Activated T-cell treated with anti-CD3 and anti-CD28 coated beads, Interleukin-2, amount 50 U/mL, for 72 hours (primary cell): ENCODE data around the gene LMBRD2. TPM values are rescaled to one million over a fixed set of nuclear protein-coding genes. Genes with fewer than 3 reads are reported as not detected.
"Not testable (repeated sequence)": the region's sequence is repeated elsewhere in the genome, so short reads cannot be mapped to it uniquely, and the experiment has no call there.

Experiments
- ATAC-seq, 2 donors: fragments of 150-1000 bp; cut with Tn5 transposase; replicated peaks in 1 of 2; 2 replicates each; pipeline ENCODE4 v1.10.0; 2021; ENCODE audit warnings: moderate library complexity in 2 of 2, mild to moderate bottlenecking in 1 of 2
- DNase-seq, 2 donors: peaks; one replicate each; pipeline ENCODE4 v3.0.0; 2021 to 2022; ENCODE audit warnings: mixed read lengths in 1 of 2
- H3K27ac Mint-ChIP-seq: one replicate; pipeline ENCODE4 v1.8.0; 2022; ENCODE audit warnings: mild to moderate bottlenecking, moderate library complexity, mixed read lengths
- H3K27me3 Mint-ChIP-seq: one replicate; pipeline ENCODE4 v1.8.0; 2022; ENCODE audit warnings: low read depth, mixed read lengths
- H3K36me3 Mint-ChIP-seq, 2 donors: one replicate each; pipeline ENCODE4 v1.8.0; 2022; ENCODE audit warnings: mixed read lengths in 2 of 2, mild to moderate bottlenecking in 1 of 2; ENCODE audit not compliant: insufficient read depth in 2 of 2
- H3K4me1 Mint-ChIP-seq: one replicate; pipeline ENCODE4 v1.8.0; 2022; ENCODE audit warnings: low read depth, mixed read lengths
- H3K4me3 Mint-ChIP-seq, 2 donors: one replicate each; pipeline ENCODE4 v1.8.0; 2022; ENCODE audit warnings: mild to moderate bottlenecking in 2 of 2, mixed read lengths in 2 of 2, moderate library complexity in 2 of 2
- H3K9me3 Mint-ChIP-seq, 2 donors: one replicate each; pipeline ENCODE4 v1.8.0; 2022; ENCODE audit warnings: mixed read lengths in 2 of 2
- total RNA-seq, 2 donors: library from RNA; stranded (reverse); gene quantifications; one replicate each; pipeline ENCODE4 v1.2.3, GENCODE V29; 2022

Gene LMBRD2
- total RNA-seq: 10 to 100 TPM; 15.8 to 17.6 TPM

- Mint-ChIP-seq H3K27me3 (no peaks in the 10 kb centered on the region), H3K9me3 (no peaks in the 10 kb centered on the region), H3K27ac (peak within 1 kb of the TSS; percentile 97), H3K4me1 (peaks cover 70% of the 10 kb centered on the region), H3K4me3 (peak within 1 kb of the TSS; percentile 91 to 98), H3K36me3 (peaks cover 8 to 28% of the 10 kb centered on the region in 2 donors)
- ATAC-seq (peak; percentile 98), DNase-seq (peak; percentile 98 to 99)
Measured at GRCh38 chr5:36151434-36152323, at the start of gene LMBRD2, which contains the start of gene SKP2. LMBRD2 (minus strand) TSS chr5:36151887; CDS start chr5:36143349, 8,538 bp downstream. SKP2 (plus strand) TSS chr5:36152111; CDS start chr5:36152263, 152 bp downstream.

- ATAC-seq (no peak), DNase-seq (no peak)
- no peaks in the 10 kb centered on the region for H3K27me3 Mint-ChIP-seq
- H3K27ac Mint-ChIP-seq: no peak overlapping the region
- H3K36me3 Mint-ChIP-seq: peaks cover 4 to 6% of the 10 kb centered on the region in 2 donors
- H3K4me3 Mint-ChIP-seq: no peak overlapping the region
- no peaks in the 10 kb centered on the region for H3K9me3 Mint-ChIP-seq
- H3K4me1 Mint-ChIP-seq: no peaks in the 10 kb centered on the region
Measured at GRCh38 chr5:36200513-36200912, 48.8 kb upstream of the LMBRD2 start.

- Mint-ChIP-seq H3K36me3 (peaks cover 3 to 6% of the 10 kb centered on the region in 2 donors), H3K4me3 (no peak overlapping the region), H3K9me3 (no peaks in the 10 kb centered on the region), H3K27me3 (no peaks in the 10 kb centered on the region), H3K4me1 (no peaks in the 10 kb centered on the region), H3K27ac (no peak overlapping the region)
- DNase-seq (no peak), ATAC-seq (no peak)
Measured at GRCh38 chr5:36199620-36200019, 47.9 kb upstream of the LMBRD2 start.

DNA sequence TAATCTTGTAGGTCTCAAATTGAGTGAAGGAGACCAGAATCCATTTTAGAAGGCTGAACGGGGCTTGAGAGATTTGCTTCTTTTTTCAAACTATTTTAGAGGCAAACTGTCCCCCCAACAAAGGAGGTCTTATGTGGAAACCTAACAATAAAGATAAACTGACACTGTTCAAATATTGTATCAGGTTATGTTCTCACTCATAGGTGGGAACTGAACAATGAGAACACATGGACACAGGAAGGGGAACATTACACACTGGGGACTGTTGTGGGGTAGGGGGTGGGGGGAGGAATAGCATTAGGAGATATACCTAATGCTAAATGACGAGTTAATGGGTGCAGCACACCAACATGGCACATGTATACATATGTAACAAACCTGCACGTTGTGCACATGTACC, 47.1 kb upstream of the LMBRD2 start:
- not testable (repeated sequence) for H3K4me3 Mint-ChIP-seq, H3K27ac Mint-ChIP-seq, ATAC-seq, DNase-seq, H3K4me1 Mint-ChIP-seq, H3K9me3 Mint-ChIP-seq, H3K36me3 Mint-ChIP-seq, H3K27me3 Mint-ChIP-seq

DNA sequence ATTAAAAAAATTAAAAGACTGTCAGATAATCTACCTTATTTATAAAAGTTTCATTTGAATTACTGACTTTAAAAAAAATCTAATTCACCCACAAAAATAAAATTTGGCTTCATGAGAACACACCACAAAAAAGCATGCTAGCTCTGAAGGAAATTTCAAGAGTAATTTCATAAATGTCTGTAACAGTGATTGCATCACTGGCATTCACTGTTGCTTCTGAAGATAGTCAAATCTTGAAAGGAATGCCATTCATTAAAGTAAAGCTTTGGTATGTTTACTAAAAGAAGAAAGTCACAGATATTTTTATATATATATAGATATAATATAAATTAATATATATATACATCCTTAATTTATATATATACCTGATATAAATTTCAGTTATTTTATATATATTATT, 46.6 kb upstream of the LMBRD2 start:
- H3K36me3 Mint-ChIP-seq: peaks cover 1 to 4% of the 10 kb centered on the region in 2 donors
- no peak for DNase-seq

GRCh38 chr5:36193746-36194145, 42.1 kb upstream of the LMBRD2 start:
- H3K27me3 Mint-ChIP-seq: no peaks in the 10 kb centered on the region
- H3K4me1 Mint-ChIP-seq: no peaks in the 10 kb centered on the region
- no peak for ATAC-seq
- no peak overlapping the region for H3K27ac Mint-ChIP-seq
- peaks cover 4 to 5% of the 10 kb centered on the region in 2 donors for H3K9me3 Mint-ChIP-seq
- DNase-seq: no peak
- H3K4me3 Mint-ChIP-seq: no peak overlapping the region
- H3K36me3 Mint-ChIP-seq: peaks cover 5 to 17% of the 10 kb centered on the region in 2 donors

More for the DNA sequence above, 46.6 kb upstream of the LMBRD2 start:
- no peak for ATAC-seq
- Mint-ChIP-seq H3K4me3 (no peak overlapping the region), H3K27me3 (no peaks in the 10 kb centered on the region), H3K9me3 (no peaks in the 10 kb centered on the region), H3K4me1 (no peaks in the 10 kb centered on the region), H3K27ac (no peak overlapping the region)

DNA sequence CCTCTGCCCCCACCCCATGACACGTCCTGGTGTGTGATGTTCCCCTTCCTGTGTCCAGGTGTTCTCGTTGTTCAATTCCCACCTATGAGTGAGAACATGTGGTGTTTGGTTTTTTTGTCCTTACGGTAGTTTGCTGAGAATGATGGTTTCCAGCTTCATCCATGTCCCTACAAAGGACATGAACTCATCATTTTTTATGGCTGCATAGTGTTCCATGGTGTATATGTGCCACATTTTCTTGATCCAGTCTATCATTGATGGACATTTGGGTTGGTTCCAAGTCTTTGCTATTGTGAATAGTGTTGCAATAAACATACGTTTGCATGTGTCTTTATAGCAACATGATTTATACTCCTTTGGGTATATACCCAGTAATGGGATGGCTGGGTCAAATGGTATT, 32.7 kb upstream of the LMBRD2 start:
- not testable (repeated sequence) for ATAC-seq, H3K27me3 Mint-ChIP-seq, H3K4me3 Mint-ChIP-seq, H3K4me1 Mint-ChIP-seq, H3K27ac Mint-ChIP-seq, DNase-seq
- peaks cover 10 to 14% of the 10 kb centered on the region in 2 donors for H3K9me3 Mint-ChIP-seq
- H3K36me3 Mint-ChIP-seq: peaks cover 21 to 48% of the 10 kb centered on the region in 2 donors

DNA sequence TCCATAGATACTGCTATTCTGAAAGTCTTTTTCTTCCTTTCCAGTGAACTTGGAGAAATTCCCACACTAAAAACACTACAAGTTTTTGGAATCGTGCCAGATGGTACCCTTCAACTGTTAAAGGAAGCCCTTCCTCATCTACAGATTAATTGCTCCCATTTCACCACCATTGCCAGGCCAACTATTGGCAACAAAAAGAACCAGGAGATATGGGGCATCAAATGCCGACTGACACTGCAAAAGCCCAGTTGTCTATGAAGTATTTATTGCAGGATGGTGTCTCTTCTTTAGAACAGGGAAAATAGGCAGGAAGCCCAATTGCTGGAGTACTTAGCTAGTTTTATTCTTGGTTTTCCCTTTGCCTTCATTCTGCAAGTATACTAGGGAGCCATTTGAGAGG, 30.1 kb upstream of the LMBRD2 start:
- Mint-ChIP-seq H3K4me1 (no peaks in the 10 kb centered on the region), H3K4me3 (no peak overlapping the region), H3K27ac (no peak overlapping the region), H3K9me3 (peaks cover 0 to 4% of the 10 kb centered on the region in 2 donors), H3K36me3 (peaks cover 6 to 34% of the 10 kb centered on the region in 2 donors), H3K27me3 (no peaks in the 10 kb centered on the region)
- DNase-seq (no peak), ATAC-seq (no peak)

DNA sequence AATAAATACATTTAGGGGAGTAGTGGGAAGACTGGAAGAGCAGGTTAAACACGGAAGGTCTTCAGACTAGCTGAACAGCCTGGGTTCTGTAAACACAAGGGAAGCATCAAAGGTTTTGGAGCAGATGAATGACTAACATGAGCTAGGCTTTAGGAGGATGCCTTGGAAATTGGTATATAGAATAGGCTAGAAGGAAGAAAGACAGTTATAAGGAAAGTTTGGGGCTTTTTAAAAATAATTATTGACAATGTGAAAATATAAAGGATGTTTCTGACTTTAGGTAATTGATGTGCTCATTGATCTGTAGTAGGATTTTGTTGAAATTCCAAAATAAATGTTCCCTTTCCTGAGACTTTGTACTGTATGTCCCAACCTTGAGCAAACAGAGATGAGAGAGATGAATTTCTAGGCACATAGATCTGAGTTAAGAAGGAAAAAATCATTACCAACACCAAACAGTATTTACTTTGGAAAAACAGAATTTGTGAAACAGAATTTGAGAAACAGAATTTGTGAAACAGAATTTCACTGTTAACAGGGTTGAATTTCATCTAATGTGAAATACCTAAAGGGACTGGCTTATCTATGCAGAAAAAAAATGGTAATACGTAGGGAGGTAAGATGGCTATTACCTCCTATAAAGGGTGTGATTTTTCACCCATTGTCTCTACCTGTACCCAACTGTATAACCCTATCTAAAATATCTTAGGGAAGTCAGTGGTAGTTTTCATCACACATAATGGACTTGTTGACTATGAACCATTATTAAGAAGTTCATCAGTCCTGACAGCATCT, 29.1 kb upstream of the LMBRD2 start:
- no peak overlapping the region for H3K27ac Mint-ChIP-seq
- H3K4me3 Mint-ChIP-seq: no peak overlapping the region
- peaks cover 5 to 28% of the 10 kb centered on the region in 2 donors for H3K36me3 Mint-ChIP-seq
- no peaks in the 10 kb centered on the region for H3K27me3 Mint-ChIP-seq
- H3K4me1 Mint-ChIP-seq: no peaks in the 10 kb centered on the region
- ATAC-seq: no peak
- DNase-seq: no peak
- peaks cover 0 to under 1% of the 10 kb centered on the region in 2 donors for H3K9me3 Mint-ChIP-seq

- no peaks in the 10 kb centered on the region for H3K4me1 Mint-ChIP-seq
- no peaks in the 10 kb centered on the region for H3K9me3 Mint-ChIP-seq
- no peak overlapping the region for H3K4me3 Mint-ChIP-seq
- peak overlapping the region; percentile 27 for H3K27ac Mint-ChIP-seq
- DNase-seq (no peak), ATAC-seq (no peak)
- peaks cover 7 to 26% of the 10 kb centered on the region in 2 donors for H3K36me3 Mint-ChIP-seq
- H3K27me3 Mint-ChIP-seq: no peaks in the 10 kb centered on the region
Measured at GRCh38 chr5:36179950-36180349, 28.3 kb upstream of the LMBRD2 start.

GRCh38 chr5:36178524-36178890, 26.8 kb upstream of the LMBRD2 start:
- Mint-ChIP-seq H3K27ac (peak overlapping the region; percentile 5), H3K27me3 (no peaks in the 10 kb centered on the region), H3K4me1 (no peaks in the 10 kb centered on the region), H3K36me3 (peaks cover 4 to 28% of the 10 kb centered on the region in 2 donors), H3K9me3 (no peaks in the 10 kb centered on the region), H3K4me3 (no peak overlapping the region)
- ATAC-seq (no peak), DNase-seq (no peak)

DNA sequence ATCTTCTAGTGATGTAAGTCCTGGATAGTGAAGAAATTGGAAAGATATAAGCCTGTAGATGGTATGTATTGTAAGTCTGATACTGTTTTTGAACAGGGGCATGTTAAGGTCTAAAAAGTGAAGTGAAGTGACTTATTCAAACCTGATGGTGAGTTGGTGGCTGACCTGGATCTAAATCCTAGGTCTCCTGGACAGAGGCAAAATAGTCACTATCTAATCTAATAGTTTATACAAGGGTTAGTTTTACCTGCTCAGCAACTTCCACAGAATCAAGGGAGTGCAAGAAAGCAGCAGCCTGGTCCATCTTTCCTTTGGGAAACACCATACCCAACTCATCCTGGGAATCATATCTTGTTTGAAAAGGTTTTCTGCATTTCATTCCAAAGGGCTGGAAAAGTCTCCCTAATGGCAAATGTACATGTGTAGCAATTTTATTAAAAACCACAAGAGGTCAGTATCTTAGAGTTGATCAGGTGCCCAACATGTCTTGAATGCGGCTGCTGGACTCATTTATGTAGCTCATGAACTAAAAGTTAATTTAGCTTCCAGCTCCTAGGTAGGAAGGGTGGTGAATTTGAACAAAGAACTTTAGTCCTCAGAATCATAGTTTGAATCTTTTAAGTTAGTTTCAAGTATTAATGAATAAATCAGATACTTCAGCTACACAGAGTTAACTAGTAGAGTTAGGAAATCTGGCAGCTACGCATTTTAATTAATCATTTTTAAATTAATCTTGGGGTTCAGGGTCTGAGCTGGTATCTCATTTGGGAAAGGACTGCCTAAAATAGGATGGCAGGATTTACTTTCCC, 26.2 kb upstream of the LMBRD2 start:
- Mint-ChIP-seq H3K4me3 (no peak overlapping the region), H3K4me1 (no peaks in the 10 kb centered on the region), H3K36me3 (peaks cover 4 to 28% of the 10 kb centered on the region in 2 donors), H3K9me3 (no peaks in the 10 kb centered on the region), H3K27ac (no peak overlapping the region), H3K27me3 (no peaks in the 10 kb centered on the region)
- ATAC-seq: no peak
- no peak for DNase-seq
